Uterus (tissue), 2 donors: ENCODE measurements around the gene IRF1.

Source experiments
- CTCF ChIP-seq, 4 experiments: fragments of 200-600 bp in 2 of 4; fragments of 450-650 bp in 2 of 4; sonication (generic) in 2 of 4; IDR thresholded peaks; one replicate each; pipeline ENCODE4 v1.5.1; 2016 to 2019; ENCODE audit warnings: antibody characterized with exemption in 4 of 4, mild to moderate bottlenecking in 2 of 4, moderate library complexity in 1 of 4
- POLR2A ChIP-seq, 2 donors: fragments of 450-650 bp; IDR thresholded peaks; one replicate each; pipeline ENCODE4 v1.6.1; 2016; ENCODE audit warnings: antibody characterized with exemption in 2 of 2, mild to moderate bottlenecking in 1 of 2, moderate library complexity in 1 of 2

GRCh38 chr5:132435886-132436285, 54.7 kb downstream of the IRF1 start:
- TF ChIP-seq CTCF (IDR thresholded peaks at IDR 0.05) (no peak), POLR2A (IDR thresholded peaks at IDR 0.05) (no peak)
